H1 (cell line): Measurements from ENCODE around the gene TWF2. TPM values are rescaled to one million over a fixed set of nuclear protein-coding genes. Genes with fewer than 3 reads are reported as not detected.

Experiments used
- PHF8 ChIP-seq: fragments of 200-600 bp; sonication (generic); conservative IDR thresholded peaks from 2 replicates; pipeline ENCODE4 v1.7.1; 2012; ENCODE audit warnings: low read depth, mild to moderate bottlenecking, inconsistent platforms, low read length, moderate library complexity
- TEAD4 ChIP-seq: IDR thresholded peaks from 2 replicates; pipeline ENCODE4 v1.6.1; 2012; ENCODE audit warnings: low read depth, low read length, inconsistent platforms, mixed read lengths
- polyA plus RNA-seq, 7 experiments: library from polyadenylated mRNA; depleted of rRNA in 3 of 7; stranded (reverse) in 5 of 7; unstranded in 2 of 7; fragments of >200 nt in 5 of 7; fragments of 200-250 nt in 2 of 7; gene quantifications; 1 replicate in 5 of 7; 2 replicates in 1 of 7; 4 replicates in 1 of 7; pipeline versions ENCODE4 v1.2.1 to v1.2.3, GENCODE V29; 2011 to 2013; ENCODE audit warnings: missing spikeins in 2 of 7, mixed read lengths in 2 of 7
- total RNA-seq: library from RNA; stranded (reverse); fragmentation: NEBNext Ultra II Directional; extraction: Animal tissue kit (Norgen Biotek cat#: 25700); gene quantifications from 2 replicates; pipeline ENCODE4 v1.2.1, GENCODE V29; 2021
- TF ChIP-seq, protein P1 (sequence below): fragments of 300-600 bp; sonication (generic); IDR thresholded peaks from 2 replicates; pipeline ENCODE4 v1.7.1; 2012; ENCODE audit warnings: low read length, moderate library complexity, mild to moderate bottlenecking, inconsistent platforms; ENCODE audit not compliant: insufficient replicate concordance

Gene TWF2
- total and polyA plus RNA-seq, 2 of the 8 experiments (the other 6 are each of a cell fraction or from before 2014, with no cell fraction given), result 65.2 to 90.4 TPM

DNA sequence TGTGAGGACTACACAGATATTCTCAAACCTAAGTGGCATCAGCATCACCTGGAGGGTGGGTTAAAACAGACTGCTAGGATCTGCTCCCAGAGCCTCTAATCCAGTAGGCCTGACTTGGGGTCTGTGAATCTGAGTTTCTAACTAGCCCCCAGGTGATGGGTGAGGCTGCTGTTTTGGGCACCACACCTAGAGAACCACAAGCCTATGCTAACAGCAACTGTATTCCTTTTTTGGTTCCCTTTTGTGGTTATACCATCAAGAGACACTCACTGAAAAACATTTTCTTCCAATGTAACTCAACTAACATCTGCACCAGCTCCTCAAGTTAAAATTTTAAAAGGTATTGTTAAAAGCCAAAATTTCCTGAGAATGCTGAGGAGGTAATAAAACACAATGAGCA, 23.5 kb upstream of the TWF2 start (continued):
- TF ChIP-seq, protein P1, sequence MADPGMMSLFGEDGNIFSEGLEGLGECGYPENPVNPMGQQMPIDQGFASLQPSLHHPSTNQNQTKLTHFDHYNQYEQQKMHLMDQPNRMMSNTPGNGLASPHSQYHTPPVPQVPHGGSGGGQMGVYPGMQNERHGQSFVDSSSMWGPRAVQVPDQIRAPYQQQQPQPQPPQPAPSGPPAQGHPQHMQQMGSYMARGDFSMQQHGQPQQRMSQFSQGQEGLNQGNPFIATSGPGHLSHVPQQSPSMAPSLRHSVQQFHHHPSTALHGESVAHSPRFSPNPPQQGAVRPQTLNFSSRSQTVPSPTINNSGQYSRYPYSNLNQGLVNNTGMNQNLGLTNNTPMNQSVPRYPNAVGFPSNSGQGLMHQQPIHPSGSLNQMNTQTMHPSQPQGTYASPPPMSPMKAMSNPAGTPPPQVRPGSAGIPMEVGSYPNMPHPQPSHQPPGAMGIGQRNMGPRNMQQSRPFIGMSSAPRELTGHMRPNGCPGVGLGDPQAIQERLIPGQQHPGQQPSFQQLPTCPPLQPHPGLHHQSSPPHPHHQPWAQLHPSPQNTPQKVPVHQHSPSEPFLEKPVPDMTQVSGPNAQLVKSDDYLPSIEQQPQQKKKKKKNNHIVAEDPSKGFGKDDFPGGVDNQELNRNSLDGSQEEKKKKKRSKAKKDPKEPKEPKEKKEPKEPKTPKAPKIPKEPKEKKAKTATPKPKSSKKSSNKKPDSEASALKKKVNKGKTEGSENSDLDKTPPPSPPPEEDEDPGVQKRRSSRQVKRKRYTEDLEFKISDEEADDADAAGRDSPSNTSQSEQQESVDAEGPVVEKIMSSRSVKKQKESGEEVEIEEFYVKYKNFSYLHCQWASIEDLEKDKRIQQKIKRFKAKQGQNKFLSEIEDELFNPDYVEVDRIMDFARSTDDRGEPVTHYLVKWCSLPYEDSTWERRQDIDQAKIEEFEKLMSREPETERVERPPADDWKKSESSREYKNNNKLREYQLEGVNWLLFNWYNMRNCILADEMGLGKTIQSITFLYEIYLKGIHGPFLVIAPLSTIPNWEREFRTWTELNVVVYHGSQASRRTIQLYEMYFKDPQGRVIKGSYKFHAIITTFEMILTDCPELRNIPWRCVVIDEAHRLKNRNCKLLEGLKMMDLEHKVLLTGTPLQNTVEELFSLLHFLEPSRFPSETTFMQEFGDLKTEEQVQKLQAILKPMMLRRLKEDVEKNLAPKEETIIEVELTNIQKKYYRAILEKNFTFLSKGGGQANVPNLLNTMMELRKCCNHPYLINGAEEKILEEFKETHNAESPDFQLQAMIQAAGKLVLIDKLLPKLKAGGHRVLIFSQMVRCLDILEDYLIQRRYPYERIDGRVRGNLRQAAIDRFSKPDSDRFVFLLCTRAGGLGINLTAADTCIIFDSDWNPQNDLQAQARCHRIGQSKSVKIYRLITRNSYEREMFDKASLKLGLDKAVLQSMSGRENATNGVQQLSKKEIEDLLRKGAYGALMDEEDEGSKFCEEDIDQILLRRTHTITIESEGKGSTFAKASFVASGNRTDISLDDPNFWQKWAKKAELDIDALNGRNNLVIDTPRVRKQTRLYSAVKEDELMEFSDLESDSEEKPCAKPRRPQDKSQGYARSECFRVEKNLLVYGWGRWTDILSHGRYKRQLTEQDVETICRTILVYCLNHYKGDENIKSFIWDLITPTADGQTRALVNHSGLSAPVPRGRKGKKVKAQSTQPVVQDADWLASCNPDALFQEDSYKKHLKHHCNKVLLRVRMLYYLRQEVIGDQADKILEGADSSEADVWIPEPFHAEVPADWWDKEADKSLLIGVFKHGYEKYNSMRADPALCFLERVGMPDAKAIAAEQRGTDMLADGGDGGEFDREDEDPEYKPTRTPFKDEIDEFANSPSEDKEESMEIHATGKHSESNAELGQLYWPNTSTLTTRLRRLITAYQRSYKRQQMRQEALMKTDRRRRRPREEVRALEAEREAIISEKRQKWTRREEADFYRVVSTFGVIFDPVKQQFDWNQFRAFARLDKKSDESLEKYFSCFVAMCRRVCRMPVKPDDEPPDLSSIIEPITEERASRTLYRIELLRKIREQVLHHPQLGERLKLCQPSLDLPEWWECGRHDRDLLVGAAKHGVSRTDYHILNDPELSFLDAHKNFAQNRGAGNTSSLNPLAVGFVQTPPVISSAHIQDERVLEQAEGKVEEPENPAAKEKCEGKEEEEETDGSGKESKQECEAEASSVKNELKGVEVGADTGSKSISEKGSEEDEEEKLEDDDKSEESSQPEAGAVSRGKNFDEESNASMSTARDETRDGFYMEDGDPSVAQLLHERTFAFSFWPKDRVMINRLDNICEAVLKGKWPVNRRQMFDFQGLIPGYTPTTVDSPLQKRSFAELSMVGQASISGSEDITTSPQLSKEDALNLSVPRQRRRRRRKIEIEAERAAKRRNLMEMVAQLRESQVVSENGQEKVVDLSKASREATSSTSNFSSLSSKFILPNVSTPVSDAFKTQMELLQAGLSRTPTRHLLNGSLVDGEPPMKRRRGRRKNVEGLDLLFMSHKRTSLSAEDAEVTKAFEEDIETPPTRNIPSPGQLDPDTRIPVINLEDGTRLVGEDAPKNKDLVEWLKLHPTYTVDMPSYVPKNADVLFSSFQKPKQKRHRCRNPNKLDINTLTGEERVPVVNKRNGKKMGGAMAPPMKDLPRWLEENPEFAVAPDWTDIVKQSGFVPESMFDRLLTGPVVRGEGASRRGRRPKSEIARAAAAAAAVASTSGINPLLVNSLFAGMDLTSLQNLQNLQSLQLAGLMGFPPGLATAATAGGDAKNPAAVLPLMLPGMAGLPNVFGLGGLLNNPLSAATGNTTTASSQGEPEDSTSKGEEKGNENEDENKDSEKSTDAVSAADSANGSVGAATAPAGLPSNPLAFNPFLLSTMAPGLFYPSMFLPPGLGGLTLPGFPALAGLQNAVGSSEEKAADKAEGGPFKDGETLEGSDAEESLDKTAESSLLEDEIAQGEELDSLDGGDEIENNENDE, result no peak
- TF ChIP-seq TEAD4 (no peak), PHF8 (no peak)
- TF ChIP-seq, all 59 proteins: peak for 0
